ENCODE measurements around the gene PLCL2. TPM values are rescaled to one million over a fixed set of nuclear protein-coding genes. Genes with fewer than 3 reads are reported as not detected.

The PLCL2 gene
- total and polyA plus RNA-seq, 4 donors, result 1.0 to 16.7 (median 7.1) TPM

- no peaks in the 10 kb centered on the region for H3K36me3 ChIP-seq (ENCODE audit: control insufficient read depth in 4 of 4, insufficient read depth in 4 of 4, low read length in 4 of 4)
- DNase-seq (no peak), ATAC-seq (ENCODE audit: insufficient read depth, low FRiP score) (no peak)
- H3K9me3 ChIP-seq (ENCODE audit: control insufficient read depth in 4 of 4, insufficient read depth in 3 of 4, low read length in 3 of 4), result no peaks in the 10 kb centered on the region
- no peak overlapping the region for H3K4me3 ChIP-seq
- H3K27me3 ChIP-seq (ENCODE audit: control insufficient read depth in 3 of 3, insufficient read depth in 3 of 3, low read length in 2 of 3), result peaks cover 0 to 2% (median 0%) of the 10 kb centered on the region in 3 donors
- no peaks in the 10 kb centered on the region for H3K4me1 ChIP-seq (ENCODE audit: control insufficient read depth in 5 of 5, insufficient read depth in 5 of 5, low read length in 5 of 5)
- H3K27ac ChIP-seq (ENCODE audit: low read depth in 1 of 2, low read length in 1 of 2), result no peak overlapping the region
- no peak overlapping the region for H3K9ac ChIP-seq (ENCODE audit: insufficient read depth in 1 of 2, low read length in 2 of 2)
- WGBS, 2 donors, result 17 to 34% methylated on average over 3 of the region's 3 CpGs
- no peak for TF ChIP-seq CTCF (IDR thresholded peaks at IDR 0.05; ENCODE audit: control extremely low read depth, extremely low read depth)
Observed at GRCh38 chr3:16866571-16866970, 18.2 kb upstream of the PLCL2 start.

GRCh38 chr3:16868513-16868912, 16.2 kb upstream of the PLCL2 start:
- DNase-seq (no peak), ATAC-seq (ENCODE audit: insufficient read depth, low FRiP score) (no peak)
- TF ChIP-seq CTCF (IDR thresholded peaks at IDR 0.05; ENCODE audit: control extremely low read depth, extremely low read depth), result no peak
- Histone ChIP-seq H3K27me3 (ENCODE audit: control insufficient read depth in 3 of 3, insufficient read depth in 3 of 3, low read length in 2 of 3) (peaks cover 0 to 2% (median 0%) of the 10 kb centered on the region in 3 donors), H3K36me3 (ENCODE audit: control insufficient read depth in 4 of 4, insufficient read depth in 4 of 4, low read length in 4 of 4) (no peaks in the 10 kb centered on the region), H3K27ac (ENCODE audit: low read depth in 1 of 2, low read length in 1 of 2) (no peak overlapping the region), H3K9me3 (ENCODE audit: control insufficient read depth in 4 of 4, insufficient read depth in 3 of 4, low read length in 3 of 4) (no peaks in the 10 kb centered on the region), H3K9ac (ENCODE audit: insufficient read depth in 1 of 2, low read length in 2 of 2) (no peak overlapping the region), H3K4me1 (ENCODE audit: control insufficient read depth in 5 of 5, insufficient read depth in 5 of 5, low read length in 5 of 5) (no peaks in the 10 kb centered on the region), H3K4me3 (no peak overlapping the region)
- 100% methylated on average over 1 of the region's 1 CpG for WGBS, 2 donors

GRCh38 chr3:16869261-16870005, 15.3 kb upstream of the PLCL2 start:
- no peak for TF ChIP-seq CTCF (IDR thresholded peaks at IDR 0.05; ENCODE audit: control extremely low read depth, extremely low read depth)
- Histone ChIP-seq H3K27me3 (ENCODE audit: control insufficient read depth in 3 of 3, insufficient read depth in 3 of 3, low read length in 2 of 3) (peaks cover 0 to 2% (median 0%) of the 10 kb centered on the region in 3 donors), H3K9ac (ENCODE audit: insufficient read depth in 1 of 2, low read length in 2 of 2) (no peak overlapping the region), H3K27ac (ENCODE audit: low read depth in 1 of 2, low read length in 1 of 2) (no peak overlapping the region), H3K9me3 (ENCODE audit: control insufficient read depth in 4 of 4, insufficient read depth in 3 of 4, low read length in 3 of 4) (no peaks in the 10 kb centered on the region), H3K4me1 (ENCODE audit: control insufficient read depth in 5 of 5, insufficient read depth in 5 of 5, low read length in 5 of 5) (no peaks in the 10 kb centered on the region), H3K36me3 (ENCODE audit: control insufficient read depth in 4 of 4, insufficient read depth in 4 of 4, low read length in 4 of 4) (no peaks in the 10 kb centered on the region), H3K4me3 (no peak overlapping the region)
- no peak for ATAC-seq (ENCODE audit: insufficient read depth, low FRiP score)
- DNase-seq, result no peak
- 33 to 63% methylated on average over 2 of the region's 2 CpGs for WGBS, 2 donors
